ENCODE results near the gene SPATA13. TPM values are rescaled to one million over a fixed set of nuclear protein-coding genes. Genes with fewer than 3 reads are reported as not detected.

SPATA13 gene
- total and polyA plus RNA-seq, 2 donors from 2014 or later, result 12.3 to 69.2 TPM

GRCh38 chr13:24176351-24177101, 16.0 kb downstream of the SPATA13 start:
- Histone ChIP-seq H3K9ac (ENCODE audit: low read length in 3 of 3) (peak overlapping the region in 1 of 3 donors; percentile 46), H3K4me1 (ENCODE audit: control insufficient read depth in 2 of 3, insufficient read depth in 2 of 3, low read depth in 1 of 3, low read length in 3 of 3) (peaks cover 0 to 21% (median 3%) of the 10 kb centered on the region in 3 donors), H3K4me3 (ENCODE audit: low read length in 3 of 3) (no peak overlapping the region), H3K27me3 (ENCODE audit: control insufficient read depth, insufficient read depth, low read length) (no peaks in the 10 kb centered on the region), H3K36me3 (ENCODE audit: control insufficient read depth in 2 of 3, insufficient read depth in 3 of 3, low read length in 3 of 3) (no peaks in the 10 kb centered on the region), H3K27ac (ENCODE audit: low read depth in 2 of 2, low read length in 2 of 2) (no peak overlapping the region), H3K9me3 (ENCODE audit: control insufficient read depth in 2 of 3, insufficient read depth in 1 of 3, low read length in 3 of 3) (no peaks in the 10 kb centered on the region)
- intact Hi-C loops (cut with DNase I), result no loop called here
- peak in 1 of 5 donors; percentile 52 for DNase-seq
- peak; percentile 66 for FAIRE-seq
- no peak for TF ChIP-seq CTCF (IDR thresholded peaks at IDR 0.05; ENCODE audit: borderline replicate concordance, extremely low read depth, insufficient read depth)

- peaks cover 0 to 36% (median 12%) of the 10 kb centered on the region in 3 donors for H3K4me1 ChIP-seq (ENCODE audit: control insufficient read depth in 2 of 3, insufficient read depth in 2 of 3, low read depth in 1 of 3, low read length in 3 of 3)
- H3K9me3 ChIP-seq (ENCODE audit: control insufficient read depth in 2 of 3, insufficient read depth in 1 of 3, low read length in 3 of 3), result no peaks in the 10 kb centered on the region
- H3K27ac ChIP-seq (ENCODE audit: low read depth in 2 of 2, low read length in 2 of 2), result no peak overlapping the region
- H3K9ac ChIP-seq (ENCODE audit: low read length in 3 of 3), result no peak overlapping the region
- H3K27me3 ChIP-seq (ENCODE audit: control insufficient read depth, insufficient read depth, low read length), result no peaks in the 10 kb centered on the region
- TF ChIP-seq CTCF (IDR thresholded peaks at IDR 0.05; ENCODE audit: borderline replicate concordance, extremely low read depth, insufficient read depth), result no peak
- FAIRE-seq (no peak), DNase-seq (no peak)
- intact Hi-C loops (cut with DNase I), result no loop called here
- no peak overlapping the region for H3K4me3 ChIP-seq (ENCODE audit: low read length in 3 of 3)
- no peaks in the 10 kb centered on the region for H3K36me3 ChIP-seq (ENCODE audit: control insufficient read depth in 2 of 3, insufficient read depth in 3 of 3, low read length in 3 of 3)
These were observed 18.4 kb downstream of the SPATA13 start for GRCh38 chr13:24178847-24179485.

- Histone ChIP-seq H3K9ac (ENCODE audit: low read length in 3 of 3) (no peak overlapping the region), H3K27ac (ENCODE audit: low read depth in 2 of 2, low read length in 2 of 2) (no peak overlapping the region), H3K9me3 (ENCODE audit: control insufficient read depth in 2 of 3, insufficient read depth in 1 of 3, low read length in 3 of 3) (no peaks in the 10 kb centered on the region), H3K27me3 (ENCODE audit: control insufficient read depth, insufficient read depth, low read length) (no peaks in the 10 kb centered on the region), H3K36me3 (ENCODE audit: control insufficient read depth in 2 of 3, insufficient read depth in 3 of 3, low read length in 3 of 3) (no peaks in the 10 kb centered on the region), H3K4me1 (ENCODE audit: control insufficient read depth in 2 of 3, insufficient read depth in 2 of 3, low read depth in 1 of 3, low read length in 3 of 3) (peaks cover 0 to 36% (median 12%) of the 10 kb centered on the region in 3 donors), H3K4me3 (ENCODE audit: low read length in 3 of 3) (no peak overlapping the region)
- TF ChIP-seq CTCF (IDR thresholded peaks at IDR 0.05; ENCODE audit: borderline replicate concordance, extremely low read depth, insufficient read depth), result no peak
- DNase-seq (no peak), FAIRE-seq (no peak)
- intact Hi-C loops (cut with DNase I), result no loop called here
These were observed 18.9 kb downstream of the SPATA13 start for GRCh38 chr13:24179486-24179850.

Measured in kidney (tissue), 14 donors.